CD4-positive, alpha-beta T cell (primary cell): Measurements from ENCODE around the gene CSNK2B. TPM values are rescaled to one million over a fixed set of nuclear protein-coding genes. Genes with fewer than 3 reads are reported as not detected.

Source experiments
- ATAC-seq: fragments of 200-7000 bp; cut with Tn5 transposase; one replicate; pipeline ENCODE4 v1.10.0; 2022; ENCODE audit warnings: mild to moderate bottlenecking; ENCODE audit not compliant: poor library complexity
- CTCF ChIA-PET: fragments of 350-600 bp; sonication (Branson Sonifier 250); formaldehyde crosslinking; loops from one replicate; lab custom pipeline; 2021; ENCODE audit warnings: antibody characterized with exemption, inconsistent platforms; lab: Charles Lee
- POLR2A ChIA-PET: fragments of 350-600 bp; sonication (Branson Sonifier 250); formaldehyde crosslinking; loops from one replicate; lab custom pipeline; 2021; ENCODE audit warnings: antibody characterized with exemption, inconsistent platforms; lab: Charles Lee
- DNase-seq, 14 experiments: peaks; one replicate each; pipeline ENCODE4 v3.0.0-alpha.2; 2013 to 2020; ENCODE audit warnings: mixed read lengths in 2 of 14
- H3K27ac ChIP-seq, 2 donors: one replicate each; pipeline versions ENCODE4 v1.5.1 to v1.7.0; 2013; ENCODE audit warnings: low read length in 2 of 2, low read depth in 1 of 2, mild to moderate bottlenecking in 1 of 2
- H3K27me3 ChIP-seq, 2 experiments: 1 replicate in 1 of 2; 2 replicates in 1 of 2; pipeline versions ENCODE4 v1.6.1 to v1.7.0; 2013; ENCODE audit warnings: low read length in 2 of 2, control low read depth in 1 of 2, mild to moderate bottlenecking in 1 of 2, moderate library complexity in 1 of 2; ENCODE audit not compliant: insufficient read depth in 2 of 2, control insufficient read depth in 1 of 2
- H3K36me3 ChIP-seq: one replicate; pipeline ENCODE4 v1.6.1; 2013; ENCODE audit warnings: low read length, control low read depth; ENCODE audit not compliant: insufficient read depth
- H3K4me1 ChIP-seq: one replicate; pipeline ENCODE4 v1.6.1; 2013; ENCODE audit warnings: low read length, control low read depth; ENCODE audit not compliant: insufficient read depth
- H3K4me3 ChIP-seq: one replicate; pipeline ENCODE4 v1.5.1; 2013; ENCODE audit warnings: mild to moderate bottlenecking, low read length, moderate library complexity
- H3K9me3 ChIP-seq, 2 experiments: 1 replicate in 1 of 2; 2 replicates in 1 of 2; pipeline versions ENCODE4 v1.6.1 to v1.7.0; 2013; ENCODE audit warnings: low read length in 2 of 2, mild to moderate bottlenecking in 2 of 2, control low read depth in 1 of 2, moderate library complexity in 1 of 2; ENCODE audit not compliant: control insufficient read depth in 1 of 2, insufficient read depth in 1 of 2
- H3K27ac Mint-ChIP-seq: one replicate; pipeline ENCODE4 v1.8.0; 2020; ENCODE audit warnings: mixed read lengths
- H3K27me3 Mint-ChIP-seq: one replicate; pipeline ENCODE4 v1.8.0; 2021; ENCODE audit warnings: mixed read lengths
- H3K36me3 Mint-ChIP-seq: one replicate; pipeline ENCODE4 v1.8.0; 2021; ENCODE audit warnings: low read depth, mixed read lengths
- H3K4me1 Mint-ChIP-seq: one replicate; pipeline ENCODE4 v1.8.0; 2021; ENCODE audit warnings: low read depth, mixed read lengths
- H3K4me3 Mint-ChIP-seq: one replicate; pipeline ENCODE4 v1.8.0; 2020; ENCODE audit warnings: mild to moderate bottlenecking, mixed read lengths
- H3K9me3 Mint-ChIP-seq: one replicate; pipeline ENCODE4 v1.8.0; 2020; ENCODE audit warnings: mixed read lengths
- intact Hi-C, 2 experiments: fragments of 100-400 bp; cut with DNase I in 1 of 2; cut with micrococcal nuclease in 1 of 2; formaldehyde crosslinking; loops; one replicate each; pipeline versions ENCODE4 v1.15.1 to v1.9.0; 2023 to 2025; cut with DNase I, micrococcal nuclease
- total RNA-seq, 174 experiments: library from RNA in 2 of 174; stranded (reverse) in 2 of 174; gene quantifications; one replicate each; pipeline ENCODE4 v1.2.3 and lab custom pipeline; 2021 to 2026
- TF ChIP-seq, protein P1 (sequence below): fragments of 200-600 bp; IDR thresholded peaks from one replicate; pipeline ENCODE4 v1.8.0; 2022; ENCODE audit warnings: antibody characterized with exemption, mild to moderate bottlenecking

CSNK2B gene
- total RNA-seq, 2 experiments from 2014 or later: 88.0 to 92.6 TPM

DNA sequence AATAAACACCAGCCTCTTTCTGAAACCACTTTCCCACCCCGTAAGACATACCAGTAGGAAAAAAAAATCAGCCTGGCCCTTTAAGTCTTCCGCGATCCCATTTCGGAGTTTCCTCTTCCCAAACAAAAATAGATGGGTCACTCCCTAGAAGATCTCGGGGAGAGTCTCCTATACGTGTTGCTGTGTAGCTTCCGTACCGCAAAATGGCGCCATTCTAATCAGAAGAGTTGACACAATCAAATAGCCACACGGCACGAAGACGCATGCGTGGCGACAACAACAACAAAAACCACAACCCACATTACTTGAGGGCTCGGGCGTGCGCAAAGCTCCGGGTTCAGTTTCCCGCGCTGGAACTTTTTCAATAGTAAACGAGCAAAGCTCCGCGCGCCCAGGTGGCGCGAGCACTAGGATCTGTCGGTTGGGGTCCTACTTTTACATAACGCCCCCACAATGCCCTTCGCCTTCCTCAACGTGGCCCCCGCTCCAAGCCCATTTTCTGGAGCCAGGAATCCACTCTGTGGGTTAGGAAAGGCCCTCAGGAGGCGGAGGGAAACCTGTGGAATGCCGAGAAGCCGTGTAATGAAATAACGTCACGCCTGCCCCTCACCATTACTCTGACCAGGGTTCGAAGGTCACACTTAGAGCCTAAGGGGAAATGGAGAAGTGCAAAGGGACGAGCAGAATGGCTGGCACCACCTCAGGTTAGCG lies 935 bp upstream of the CSNK2B start, which contains the start of gene GPANK1:
Gene GPANK1 (minus strand): TSS at position 208 of the 711 bp plus-strand sequence. CDS start 519 bp downstream, outside the sequence.
- no peaks in the 10 kb centered on the region for H3K9me3 Mint-ChIP-seq
- peak within 1 kb of the TSS; percentile 79 for H3K4me3 ChIP-seq
- CTCF ChIA-PET: interaction anchor here (0.8 to 1.3 kb wide), 4 partner anchors 11 to 114 kb away, joined by 3 to 5 read pairs (median 3); partner anchors contain the start of gene BAG6
- peaks cover 63% of the 10 kb centered on the region for H3K4me1 ChIP-seq
- H3K36me3 Mint-ChIP-seq: peaks cover 84% of the 10 kb centered on the region
- peak within 1 kb of the TSS; percentile 97 for H3K27ac Mint-ChIP-seq
- no peaks in the 10 kb centered on the region for H3K27me3 ChIP-seq
- no peaks in the 10 kb centered on the region for H3K9me3 ChIP-seq
- peak within 1 kb of the TSS; percentile 95 for H3K4me3 Mint-ChIP-seq
- H3K4me1 Mint-ChIP-seq: peaks cover 56% of the 10 kb centered on the region
- peak within 1 kb of the TSS; percentile 93 to 96 for H3K27ac ChIP-seq
- TF ChIP-seq, protein P1, sequence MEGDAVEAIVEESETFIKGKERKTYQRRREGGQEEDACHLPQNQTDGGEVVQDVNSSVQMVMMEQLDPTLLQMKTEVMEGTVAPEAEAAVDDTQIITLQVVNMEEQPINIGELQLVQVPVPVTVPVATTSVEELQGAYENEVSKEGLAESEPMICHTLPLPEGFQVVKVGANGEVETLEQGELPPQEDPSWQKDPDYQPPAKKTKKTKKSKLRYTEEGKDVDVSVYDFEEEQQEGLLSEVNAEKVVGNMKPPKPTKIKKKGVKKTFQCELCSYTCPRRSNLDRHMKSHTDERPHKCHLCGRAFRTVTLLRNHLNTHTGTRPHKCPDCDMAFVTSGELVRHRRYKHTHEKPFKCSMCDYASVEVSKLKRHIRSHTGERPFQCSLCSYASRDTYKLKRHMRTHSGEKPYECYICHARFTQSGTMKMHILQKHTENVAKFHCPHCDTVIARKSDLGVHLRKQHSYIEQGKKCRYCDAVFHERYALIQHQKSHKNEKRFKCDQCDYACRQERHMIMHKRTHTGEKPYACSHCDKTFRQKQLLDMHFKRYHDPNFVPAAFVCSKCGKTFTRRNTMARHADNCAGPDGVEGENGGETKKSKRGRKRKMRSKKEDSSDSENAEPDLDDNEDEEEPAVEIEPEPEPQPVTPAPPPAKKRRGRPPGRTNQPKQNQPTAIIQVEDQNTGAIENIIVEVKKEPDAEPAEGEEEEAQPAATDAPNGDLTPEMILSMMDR: no peak
- H3K27me3 Mint-ChIP-seq: no peaks in the 10 kb centered on the region
- peak; percentile 43 for ATAC-seq
- intact Hi-C loops: loop anchor here (1.0 to 10.0 kb wide), 8 partner anchors 13 to 1540 kb away; partner anchors contain the start of genes BAG6 (in 2 of the 2), PRRC2A (in 2 of the 2), ABCF1 (in 1 of the 2) and ABHD16A (in 1 of the 2)
- peaks cover 55% of the 10 kb centered on the region for H3K36me3 ChIP-seq
- POLR2A ChIA-PET: interaction anchor here (0.6 to 7.9 kb wide), 23 partner anchors 12 to 1584 kb away, joined by 3 to 250 read pairs (median 5); partner anchors contain the start of genes ABHD16A, AIF1, APOM and BAG6
- peak; percentile 82 to 98 (median 89) for DNase-seq

DNA sequence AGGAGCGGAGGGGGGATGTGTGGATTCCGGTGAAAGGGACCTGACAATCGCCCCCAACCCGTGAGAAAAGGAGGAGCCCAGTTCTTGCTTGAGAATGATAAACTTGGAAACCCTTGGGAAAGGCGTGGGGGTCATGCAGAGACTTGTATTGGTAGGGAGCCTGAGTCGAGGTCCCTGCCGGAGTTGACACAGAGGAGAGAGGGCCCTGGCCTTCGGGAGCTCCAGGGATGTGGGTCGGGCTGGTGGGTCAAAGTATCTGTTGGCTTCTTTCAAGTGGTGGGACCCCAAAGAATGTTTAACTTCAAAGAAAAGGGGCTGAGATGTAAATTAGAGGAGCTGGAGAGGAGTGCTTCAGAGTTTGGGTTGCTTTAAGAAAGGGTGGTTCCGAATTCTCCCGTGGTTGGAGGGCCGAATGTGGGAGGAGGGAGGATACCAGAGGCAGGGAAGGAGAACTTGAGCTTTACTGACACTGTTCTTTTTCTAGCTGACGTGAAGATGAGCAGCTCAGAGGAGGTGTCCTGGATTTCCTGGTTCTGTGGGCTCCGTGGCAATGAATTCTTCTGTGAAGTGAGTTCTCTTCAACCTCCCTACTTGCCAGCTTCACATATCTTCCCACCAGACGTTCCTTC lies 571 bp downstream of the CSNK2B start:
- Histone ChIP-seq H3K4me3 (peak overlapping the region; percentile 79), H3K9me3 (no peaks in the 10 kb centered on the region), H3K36me3 (peaks cover 70% of the 10 kb centered on the region), H3K27me3 (no peaks in the 10 kb centered on the region), H3K4me1 (peaks cover 55% of the 10 kb centered on the region), H3K27ac (peak overlapping the region; percentile 75 to 96)
- CTCF ChIA-PET: interaction anchor here (1.3 to 1.6 kb wide), 2 partner anchors 13 to 68 kb away, joined by 3 to 4 read pairs; partner anchors contain the start of gene BAG6
- intact Hi-C loops: loop anchor here in 1 of 2 experiments (1.0 to 10.0 kb wide), 4 partner anchors 37 to 1538 kb away; partner anchors contain the start of genes ABHD16A, FKBPL, GPSM3 and HSD17B8
- peaks cover 85% of the 10 kb centered on the region for H3K36me3 Mint-ChIP-seq
- peak overlapping the region; percentile 95 for H3K4me3 Mint-ChIP-seq
- POLR2A ChIA-PET: interaction anchor here (0.7 to 7.9 kb wide), 4 partner anchors 13 to 305 kb away, joined by 3 to 250 read pairs (median 9); partner anchors contain the start of genes APOM, BAG6, DDX39B and DXO
- no peaks in the 10 kb centered on the region for H3K9me3 Mint-ChIP-seq
- peak overlapping the region; percentile 97 for H3K27ac Mint-ChIP-seq
- H3K4me1 Mint-ChIP-seq: peaks cover 44% of the 10 kb centered on the region
- H3K27me3 Mint-ChIP-seq: no peaks in the 10 kb centered on the region
- TF ChIP-seq, protein P1: no peak
- ATAC-seq: no peak
- DNase-seq: peak in 1 of 14 experiments; percentile 7

DNA sequence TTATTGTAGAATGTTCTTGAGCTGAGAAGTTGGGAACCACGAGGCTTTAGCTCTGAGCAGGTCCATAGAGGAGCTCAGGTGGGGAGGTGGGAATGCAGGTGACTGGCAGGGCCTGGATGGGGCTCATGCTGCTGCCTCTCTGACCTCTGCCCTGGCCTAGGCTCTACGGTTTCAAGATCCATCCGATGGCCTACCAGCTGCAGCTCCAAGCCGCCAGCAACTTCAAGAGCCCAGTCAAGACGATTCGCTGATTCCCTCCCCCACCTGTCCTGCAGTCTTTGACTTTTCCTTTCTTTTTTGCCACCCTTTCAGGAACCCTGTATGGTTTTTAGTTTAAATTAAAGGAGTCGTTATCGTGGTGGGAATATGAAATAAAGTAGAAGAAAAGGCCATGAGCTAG lies 3.8 kb downstream of the CSNK2B start, which contains the start of gene LY6G5B:
Gene LY6G5B (plus strand): TSS at position 301 of the 400 bp plus-strand sequence. CDS start 975 bp downstream, outside the sequence.
- Mint-ChIP-seq H3K27ac (peak within 1 kb of the TSS; percentile 67), H3K4me1 (peaks cover 26% of the 10 kb centered on the region), H3K4me3 (peak within 1 kb of the TSS; percentile 56), H3K27me3 (no peaks in the 10 kb centered on the region), H3K36me3 (peaks cover 87% of the 10 kb centered on the region), H3K9me3 (no peaks in the 10 kb centered on the region)
- Histone ChIP-seq H3K4me3 (no peak within 1 kb of the TSS), H3K9me3 (no peaks in the 10 kb centered on the region), H3K4me1 (peaks cover 30% of the 10 kb centered on the region), H3K36me3 (peaks cover 65% of the 10 kb centered on the region), H3K27ac (no peak within 1 kb of the TSS), H3K27me3 (no peaks in the 10 kb centered on the region)
- ATAC-seq: no peak
- DNase-seq: no peak
- TF ChIP-seq, protein P1: no peak
- intact Hi-C loops: loop anchor here in 1 of 2 experiments (5.0 to 10.0 kb wide), 3 partner anchors 463 to 1535 kb away; partner anchors contain the start of genes FKBPL, GPSM3, HSD17B8 and PBX2
- POLR2A ChIA-PET: interaction anchor here (0.8 kb wide), 1 partner anchor 34 kb away, joined by 3 read pairs; the partner anchor contains the start of gene ABHD16A
- CTCF ChIA-PET: no interaction called here
